ENCODE data around the gene RFX2. TPM values are rescaled to one million over a fixed set of nuclear protein-coding genes. Genes with fewer than 3 reads are reported as not detected.

Gene RFX2
- total RNA-seq, 4 donors from 2014 or later, result 8.1 to 93.0 (median 20.4) TPM

DNA sequence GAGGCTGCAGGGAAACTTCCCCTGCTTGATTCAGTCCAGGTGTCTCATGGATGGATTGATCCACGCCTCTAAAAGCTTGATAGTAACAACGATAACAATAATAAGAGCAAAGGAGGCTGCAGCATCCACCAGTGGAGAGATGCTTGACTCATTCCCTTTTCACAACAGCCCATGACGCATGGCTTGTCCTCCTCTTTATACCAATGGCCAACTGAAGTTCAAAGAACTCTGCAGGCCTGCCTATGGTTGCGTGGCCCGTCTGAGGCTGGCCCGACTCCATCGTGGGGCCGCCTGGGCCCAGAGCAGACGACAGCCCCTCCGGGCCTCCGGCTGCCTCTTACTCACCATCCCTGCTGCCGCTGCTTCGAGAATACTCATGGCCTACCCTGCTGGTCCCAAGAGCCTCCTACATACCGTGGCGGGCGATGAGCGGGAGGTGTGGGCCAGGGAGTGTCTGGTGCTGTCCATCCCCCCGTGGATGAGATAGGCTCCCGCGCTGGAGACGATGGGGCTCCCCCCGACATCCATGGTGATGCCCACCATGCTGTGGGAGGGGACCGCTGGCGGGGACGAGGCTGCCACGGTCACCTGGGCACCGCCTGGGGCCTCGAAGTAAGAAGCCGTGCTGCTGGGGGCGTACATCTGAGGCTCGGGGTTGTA lies 70.6 kb downstream of the RFX2 start:
- no peak for ATAC-seq (ENCODE audit: low FRiP score)
- TF ChIP-seq, protein P1, sequence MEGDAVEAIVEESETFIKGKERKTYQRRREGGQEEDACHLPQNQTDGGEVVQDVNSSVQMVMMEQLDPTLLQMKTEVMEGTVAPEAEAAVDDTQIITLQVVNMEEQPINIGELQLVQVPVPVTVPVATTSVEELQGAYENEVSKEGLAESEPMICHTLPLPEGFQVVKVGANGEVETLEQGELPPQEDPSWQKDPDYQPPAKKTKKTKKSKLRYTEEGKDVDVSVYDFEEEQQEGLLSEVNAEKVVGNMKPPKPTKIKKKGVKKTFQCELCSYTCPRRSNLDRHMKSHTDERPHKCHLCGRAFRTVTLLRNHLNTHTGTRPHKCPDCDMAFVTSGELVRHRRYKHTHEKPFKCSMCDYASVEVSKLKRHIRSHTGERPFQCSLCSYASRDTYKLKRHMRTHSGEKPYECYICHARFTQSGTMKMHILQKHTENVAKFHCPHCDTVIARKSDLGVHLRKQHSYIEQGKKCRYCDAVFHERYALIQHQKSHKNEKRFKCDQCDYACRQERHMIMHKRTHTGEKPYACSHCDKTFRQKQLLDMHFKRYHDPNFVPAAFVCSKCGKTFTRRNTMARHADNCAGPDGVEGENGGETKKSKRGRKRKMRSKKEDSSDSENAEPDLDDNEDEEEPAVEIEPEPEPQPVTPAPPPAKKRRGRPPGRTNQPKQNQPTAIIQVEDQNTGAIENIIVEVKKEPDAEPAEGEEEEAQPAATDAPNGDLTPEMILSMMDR (IDR thresholded peaks at IDR 0.05), result no peak
- no peak for DNase-seq (ENCODE audit: low spot score)

DNA sequence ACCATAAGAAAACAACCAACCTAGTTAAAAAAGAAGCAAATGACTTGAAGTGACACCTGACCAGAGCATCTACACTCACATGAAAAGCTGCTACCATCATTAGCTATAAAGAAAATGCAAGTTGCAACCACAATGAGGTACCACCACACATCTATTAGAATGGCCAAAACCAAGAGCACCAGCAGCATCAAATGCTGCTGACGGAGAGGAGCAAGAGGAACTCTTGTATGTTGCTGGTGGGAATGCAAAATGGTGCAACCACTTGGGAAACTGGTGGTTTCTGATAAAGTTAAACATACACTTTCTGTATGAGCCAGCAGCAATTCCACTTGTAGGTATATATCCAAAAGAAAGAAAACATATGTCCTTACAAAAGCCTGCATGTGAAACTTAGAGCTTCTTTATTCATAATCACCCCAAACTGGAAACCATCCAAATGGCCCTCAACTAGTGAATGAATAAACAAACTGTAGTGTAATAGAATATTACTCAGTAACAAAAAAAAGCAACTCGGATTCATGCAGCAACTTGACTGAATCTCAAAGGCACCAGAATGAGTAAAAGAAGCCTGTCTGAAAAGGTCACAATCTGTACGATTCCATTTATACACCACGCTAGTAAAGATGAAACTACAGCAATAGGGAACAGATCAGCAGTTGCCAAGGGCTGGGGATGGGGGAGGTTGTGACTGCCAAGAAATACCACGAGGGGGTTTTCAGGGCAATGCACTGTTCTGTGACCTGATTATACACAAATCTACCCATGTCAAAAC lies 71.5 kb downstream of the RFX2 start:
- DNase-seq (ENCODE audit: low spot score), result no peak
- ATAC-seq (ENCODE audit: low FRiP score), result no peak
- TF ChIP-seq, protein P1 (IDR thresholded peaks at IDR 0.05), result no peak

DNA sequence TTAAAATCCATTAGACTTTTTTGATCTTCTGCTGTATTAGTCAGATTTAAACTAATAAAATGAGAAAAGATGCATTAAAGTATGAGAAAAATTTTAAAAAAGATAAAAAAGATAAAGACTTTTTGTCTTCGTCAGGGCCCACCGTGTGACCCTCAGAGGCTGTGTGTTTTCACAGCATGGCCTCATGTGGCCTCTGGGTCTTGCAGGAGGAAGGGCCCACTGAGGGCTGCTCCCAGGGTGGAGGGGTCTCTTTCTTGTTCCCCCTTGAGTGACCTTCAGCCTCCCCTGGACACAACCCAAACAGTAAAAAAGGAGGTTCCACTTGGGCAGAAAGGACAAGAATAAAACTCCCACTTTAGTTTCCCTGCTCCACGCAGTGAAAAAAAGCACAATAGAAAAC lies 75.3 kb downstream of the RFX2 start:
- no peak for ATAC-seq (ENCODE audit: low FRiP score)
- no peak for DNase-seq (ENCODE audit: low spot score)
- TF ChIP-seq, protein P1 (IDR thresholded peaks at IDR 0.05), result no peak

DNA sequence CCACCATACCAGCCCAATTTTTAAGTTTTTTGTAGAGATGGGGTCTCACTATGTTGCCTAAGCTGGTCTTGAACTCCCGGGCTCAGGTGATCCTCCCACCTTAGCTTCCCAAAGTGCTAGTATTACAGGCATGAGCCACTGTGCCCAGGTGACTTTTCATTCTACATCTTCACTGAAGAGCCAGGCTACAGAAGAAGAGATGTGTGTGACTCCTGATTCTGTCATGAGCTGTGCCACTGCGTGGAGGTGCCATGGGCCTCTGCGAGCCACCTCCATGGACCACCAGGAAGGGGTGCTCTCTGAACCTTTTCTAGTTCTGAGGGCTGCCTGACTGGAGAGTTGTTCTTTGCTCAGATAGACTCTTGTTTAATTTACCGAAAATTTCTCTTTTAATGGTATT lies 75.8 kb downstream of the RFX2 start:
- TF ChIP-seq, protein P1 (IDR thresholded peaks at IDR 0.05), result no peak
- no peak for DNase-seq (ENCODE audit: low spot score)
- no peak for ATAC-seq (ENCODE audit: low FRiP score)

DNA sequence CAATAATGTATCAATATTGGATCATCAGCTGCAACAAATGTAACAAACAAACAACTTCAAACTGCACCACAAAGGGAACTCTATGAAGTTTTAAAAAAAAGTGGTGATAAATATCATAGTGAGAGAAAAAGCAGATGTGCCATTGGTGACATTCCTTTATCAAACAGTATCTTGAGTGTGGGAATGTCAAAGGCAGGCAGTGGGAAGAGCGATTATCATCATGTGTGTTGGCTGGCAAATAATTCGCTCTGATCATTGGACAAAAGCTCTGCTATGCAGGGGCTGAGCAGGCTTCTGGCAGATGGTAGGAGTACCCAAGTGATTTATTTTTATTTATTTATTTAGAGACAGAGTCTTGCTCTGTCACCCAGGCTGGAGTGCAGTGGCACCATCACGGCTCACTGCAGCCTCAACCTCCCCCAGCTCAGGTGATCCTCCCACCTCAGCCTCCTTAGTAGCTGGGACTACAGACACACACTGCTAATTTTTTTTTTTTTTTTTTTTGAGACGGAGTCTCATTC lies 76.5 kb downstream of the RFX2 start:
- no peak for ATAC-seq (ENCODE audit: low FRiP score)
- TF ChIP-seq, protein P1 (IDR thresholded peaks at IDR 0.05), result no peak
- no peak for DNase-seq (ENCODE audit: low spot score)

DNA sequence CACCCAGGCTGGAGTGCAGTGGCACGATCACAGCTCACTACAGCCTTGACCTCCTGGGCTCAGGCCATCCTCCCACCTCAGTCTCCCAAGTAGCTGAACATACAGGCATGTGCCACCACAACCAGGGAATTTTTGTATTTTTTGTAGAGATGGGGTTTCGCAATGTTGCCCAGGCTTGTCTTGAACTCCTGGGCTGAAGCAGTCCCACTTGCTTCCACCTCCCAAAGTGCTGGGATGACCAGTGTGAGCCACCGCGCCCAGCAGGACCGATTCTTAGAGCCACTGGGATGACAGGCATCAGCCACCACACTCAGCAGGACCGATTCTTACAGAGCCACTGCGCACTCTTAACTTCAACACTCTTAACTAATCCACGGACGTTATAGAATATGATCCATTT lies 77.5 kb downstream of the RFX2 start:
- ATAC-seq (ENCODE audit: low FRiP score) (no peak), DNase-seq (ENCODE audit: low spot score) (no peak)
- TF ChIP-seq, protein P1 (IDR thresholded peaks at IDR 0.05), result no peak

All from omental fat pad (tissue), 4 donors.